Central memory CD8-positive, alpha-beta T cell (primary cell): ENCODE data around the gene MTHFR.

Experiments
- ATAC-seq: fragments of 150-1000 bp; cut with Tn5 transposase; replicated peaks from 2 replicates; pipeline ENCODE4 v1.10.0; 2022; ENCODE audit warnings: mild to moderate bottlenecking, moderate FRiP score, moderate number of reproducible peaks; ENCODE audit not compliant: poor library complexity, severe bottlenecking; ENCODE audit errors: extremely low read depth
- DNase-seq, 2 donors: peaks; one replicate each; pipeline ENCODE4 v3.0.0; 2021; ENCODE audit warnings: low spot score in 2 of 2
- H3K27ac Mint-ChIP-seq: one replicate; pipeline ENCODE4 v1.8.0; 2022; ENCODE audit warnings: low read depth, mild to moderate bottlenecking, moderate library complexity, mixed read lengths
- H3K27me3 Mint-ChIP-seq: one replicate; pipeline ENCODE4 v1.8.0; 2022; ENCODE audit warnings: mixed read lengths
- H3K36me3 Mint-ChIP-seq: one replicate; pipeline ENCODE4 v1.8.0; 2022; ENCODE audit warnings: mild to moderate bottlenecking, moderate library complexity, mixed read lengths; ENCODE audit not compliant: insufficient read depth
- H3K4me1 Mint-ChIP-seq: one replicate; pipeline ENCODE4 v1.8.0; 2022; ENCODE audit warnings: mixed read lengths
- H3K4me3 Mint-ChIP-seq: one replicate; pipeline ENCODE4 v1.8.0; 2022; ENCODE audit warnings: mild to moderate bottlenecking, moderate library complexity, mixed read lengths
- H3K9me3 Mint-ChIP-seq: one replicate; pipeline ENCODE4 v1.8.0; 2022; ENCODE audit warnings: mixed read lengths

MTHFR gene

GRCh38 chr1:11765661-11766428, 39.9 kb downstream of the MTHFR start:
- Mint-ChIP-seq H3K9me3 (no peaks in the 10 kb centered on the region), H3K4me3 (no peak overlapping the region), H3K27me3 (peaks cover 37% of the 10 kb centered on the region), H3K4me1 (no peaks in the 10 kb centered on the region), H3K27ac (no peak overlapping the region), H3K36me3 (peaks cover 2% of the 10 kb centered on the region)
- ATAC-seq (no peak), DNase-seq (no peak)

GRCh38 chr1:11764519-11764918, 41.2 kb downstream of the MTHFR start:
- peaks cover 4% of the 10 kb centered on the region for H3K36me3 Mint-ChIP-seq
- H3K4me3 Mint-ChIP-seq, result no peak overlapping the region
- no peaks in the 10 kb centered on the region for H3K4me1 Mint-ChIP-seq
- DNase-seq, result no peak
- no peak for ATAC-seq
- no peak overlapping the region for H3K27ac Mint-ChIP-seq
- peaks cover 47% of the 10 kb centered on the region for H3K27me3 Mint-ChIP-seq
- no peaks in the 10 kb centered on the region for H3K9me3 Mint-ChIP-seq

GRCh38 chr1:11764115-11764514, 41.6 kb downstream of the MTHFR start:
- Mint-ChIP-seq H3K9me3 (no peaks in the 10 kb centered on the region), H3K36me3 (peaks cover 4% of the 10 kb centered on the region), H3K27ac (no peak overlapping the region), H3K4me1 (no peaks in the 10 kb centered on the region), H3K27me3 (peaks cover 47% of the 10 kb centered on the region), H3K4me3 (no peak overlapping the region)
- ATAC-seq (no peak), DNase-seq (no peak)

GRCh38 chr1:11761988-11762406, 43.8 kb downstream of the MTHFR start, which contains the start of gene C1orf167:
Gene C1orf167, plus strand, starts transcription at chr1:11762193. Its CDS starts 2,208 bp downstream, at chr1:11764401.
- DNase-seq, result no peak
- no peak within 1 kb of the TSS for H3K27ac Mint-ChIP-seq
- ATAC-seq, result no peak
- H3K4me1 Mint-ChIP-seq, result no peaks in the 10 kb centered on the region
- H3K4me3 Mint-ChIP-seq, result no peak within 1 kb of the TSS
- H3K9me3 Mint-ChIP-seq, result no peaks in the 10 kb centered on the region
- H3K27me3 Mint-ChIP-seq, result peaks cover 58% of the 10 kb centered on the region
- peaks cover 4% of the 10 kb centered on the region for H3K36me3 Mint-ChIP-seq

GRCh38 chr1:11761285-11761684, 44.5 kb downstream of the MTHFR start:
- Mint-ChIP-seq H3K9me3 (no peaks in the 10 kb centered on the region), H3K4me1 (no peaks in the 10 kb centered on the region), H3K36me3 (peaks cover 4% of the 10 kb centered on the region), H3K27me3 (peaks cover 63% of the 10 kb centered on the region), H3K27ac (no peak overlapping the region), H3K4me3 (no peak overlapping the region)
- no peak for DNase-seq
- no peak for ATAC-seq

GRCh38 chr1:11759791-11760190, 46.0 kb downstream of the MTHFR start:
- ATAC-seq, result no peak
- no peak overlapping the region for H3K27ac Mint-ChIP-seq
- peaks cover 5% of the 10 kb centered on the region for H3K36me3 Mint-ChIP-seq
- peaks cover 54% of the 10 kb centered on the region for H3K27me3 Mint-ChIP-seq
- DNase-seq, result no peak
- H3K9me3 Mint-ChIP-seq, result no peaks in the 10 kb centered on the region
- no peaks in the 10 kb centered on the region for H3K4me1 Mint-ChIP-seq
- peak overlapping the region; percentile 25 for H3K4me3 Mint-ChIP-seq

- no peak for ATAC-seq
- Mint-ChIP-seq H3K27me3 (peaks cover 33% of the 10 kb centered on the region), H3K4me1 (peaks cover 16% of the 10 kb centered on the region), H3K4me3 (no peak overlapping the region), H3K27ac (peak overlapping the region; percentile 39), H3K9me3 (no peaks in the 10 kb centered on the region), H3K36me3 (peaks cover 5% of the 10 kb centered on the region)
- no peak for DNase-seq
Observed at GRCh38 chr1:11757047-11757446, 48.7 kb downstream of the MTHFR start.

- Mint-ChIP-seq H3K4me1 (peaks cover 25% of the 10 kb centered on the region), H3K4me3 (no peak overlapping the region), H3K27me3 (peaks cover 16% of the 10 kb centered on the region), H3K27ac (no peak overlapping the region), H3K36me3 (peaks cover 7% of the 10 kb centered on the region), H3K9me3 (no peaks in the 10 kb centered on the region)
- no peak for ATAC-seq
- DNase-seq, result no peak
Observed at GRCh38 chr1:11753555-11754208, 52.1 kb downstream of the MTHFR start.

- no peak for ATAC-seq
- no peaks in the 10 kb centered on the region for H3K9me3 Mint-ChIP-seq
- no peak for DNase-seq
- H3K27me3 Mint-ChIP-seq, result peaks cover 10% of the 10 kb centered on the region
- H3K36me3 Mint-ChIP-seq, result peaks cover 7% of the 10 kb centered on the region
- H3K4me3 Mint-ChIP-seq, result no peak overlapping the region
- H3K27ac Mint-ChIP-seq, result peak overlapping the region; percentile 69
- peaks cover 28% of the 10 kb centered on the region for H3K4me1 Mint-ChIP-seq
Observed at GRCh38 chr1:11752359-11753088, 53.2 kb downstream of the MTHFR start.

GRCh38 chr1:11751087-11751486, 54.7 kb downstream of the MTHFR start:
- H3K27ac Mint-ChIP-seq, result no peak overlapping the region
- H3K27me3 Mint-ChIP-seq, result no peaks in the 10 kb centered on the region
- H3K9me3 Mint-ChIP-seq, result no peaks in the 10 kb centered on the region
- ATAC-seq (no peak), DNase-seq (no peak)
- H3K4me3 Mint-ChIP-seq, result no peak overlapping the region
- peaks cover 37% of the 10 kb centered on the region for H3K4me1 Mint-ChIP-seq
- H3K36me3 Mint-ChIP-seq, result peaks cover 11% of the 10 kb centered on the region

- Mint-ChIP-seq H3K27ac (no peak overlapping the region), H3K4me1 (peaks cover 43% of the 10 kb centered on the region), H3K27me3 (no peaks in the 10 kb centered on the region), H3K9me3 (no peaks in the 10 kb centered on the region), H3K36me3 (peaks cover 11% of the 10 kb centered on the region), H3K4me3 (no peak overlapping the region)
- ATAC-seq (no peak), DNase-seq (no peak)
Observed at GRCh38 chr1:11749996-11750395, 55.8 kb downstream of the MTHFR start.

GRCh38 chr1:11749203-11749689, 56.5 kb downstream of the MTHFR start:
- H3K4me1 Mint-ChIP-seq, result peaks cover 47% of the 10 kb centered on the region
- H3K9me3 Mint-ChIP-seq, result no peaks in the 10 kb centered on the region

More at GRCh38 chr1:11749203-11749689, 56.5 kb downstream of the MTHFR start:
- DNase-seq (no peak), ATAC-seq (no peak)
- H3K27me3 Mint-ChIP-seq, result no peaks in the 10 kb centered on the region
- peaks cover 11% of the 10 kb centered on the region for H3K36me3 Mint-ChIP-seq
- H3K4me3 Mint-ChIP-seq, result no peak overlapping the region
- H3K27ac Mint-ChIP-seq, result peak overlapping the region; percentile 67
